H1 (cell line): ENCODE measurements around the gene LIN54. TPM values are rescaled to one million over a fixed set of nuclear protein-coding genes. Genes with fewer than 3 reads are reported as not detected.

Experiments
- CTCF ChIA-PET: fragments of 300-600 bp; sonication (Branson Sonifier 250); formaldehyde crosslinking; loops from one replicate; lab custom pipeline; 2021; ENCODE audit not compliant: partially characterized antibody; lab: Charles Lee
- POLR2A ChIA-PET: fragments of 300-600 bp; sonication (Branson Sonifier 250); formaldehyde crosslinking; loops from one replicate; lab custom pipeline; 2021; ENCODE audit warnings: inconsistent platforms; ENCODE audit not compliant: partially characterized antibody; lab: Charles Lee
- DNase-seq, 2 experiments: peaks; one replicate each; pipeline versions ENCODE4 v3.0.0 to v3.0.0-alpha.2; 2010 to 2022; ENCODE audit warnings: low spot score in 2 of 2, low read depth in 1 of 2, mixed read lengths in 1 of 2
- FAIRE-seq: peaks from 2 replicates; lab custom pipeline; 2011; peaks lifted over from hg19 to GRCh38; lab: Jason Lieb, UNC
- H2AFZ ChIP-seq: 2 replicates; pipeline ENCODE4 v1.8.1; 2012; ENCODE audit warnings: low read length, inconsistent platforms
- H2AK5ac ChIP-seq: 2 replicates; pipeline ENCODE4 v1.6.1; 2013; ENCODE audit warnings: low read depth, low read length
- H2BK120ac ChIP-seq: replicated peaks from 2 replicates; pipeline ENCODE3; 2013; ENCODE audit warnings: low read depth, low read length, inconsistent platforms
- H2BK12ac ChIP-seq: 2 replicates; pipeline ENCODE4 v1.6.1; 2013; ENCODE audit warnings: low read depth, low read length
- H2BK15ac ChIP-seq: 2 replicates; pipeline ENCODE4 v1.6.1; 2013; ENCODE audit warnings: low read length
- H2BK20ac ChIP-seq: 2 replicates; pipeline ENCODE4 v1.6.1; 2013; ENCODE audit warnings: low read length
- H2BK5ac ChIP-seq: 2 replicates; pipeline ENCODE4 v1.6.1; 2013; ENCODE audit warnings: low read depth, low read length
- H3K14ac ChIP-seq: 2 replicates; pipeline ENCODE4 v1.6.1; 2013; ENCODE audit warnings: inconsistent platforms; ENCODE audit not compliant: insufficient read length
- H3K18ac ChIP-seq: 2 replicates; pipeline ENCODE4 v1.6.1; 2013; ENCODE audit warnings: low read length; ENCODE audit errors: extremely low read depth
- H3K23ac ChIP-seq: 2 replicates; pipeline ENCODE4 v1.6.1; 2013; ENCODE audit warnings: inconsistent platforms; ENCODE audit not compliant: insufficient read length
- H3K23me2 ChIP-seq: 2 replicates; pipeline ENCODE4 v1.6.1; 2013; ENCODE audit warnings: low read depth, low read length
- H3K27ac ChIP-seq: 2 replicates; pipeline ENCODE4 v1.6.1; 2011; ENCODE audit warnings: low read depth, low read length, inconsistent platforms
- H3K27me3 ChIP-seq, 4 experiments: replicated peaks in 1 of 4; 1 replicate in 1 of 4; 2 replicates in 3 of 4; pipeline versions ENCODE4 v1.6.1 to v1.8.1; 2011 to 2013; ENCODE audit warnings: low read length in 3 of 4, mild to moderate bottlenecking in 3 of 4, inconsistent platforms in 2 of 4, mixed read lengths in 2 of 4, moderate library complexity in 1 of 4; ENCODE audit not compliant: control insufficient read depth in 3 of 4, insufficient read depth in 3 of 4; ENCODE audit errors: extremely low read depth in 1 of 4
- H3K36me3 ChIP-seq, 4 experiments: 2 replicates each; pipeline versions ENCODE4 v1.6.1 to v1.8.1; 2011 to 2013; ENCODE audit warnings: mild to moderate bottlenecking in 4 of 4, low read length in 3 of 4, moderate library complexity in 2 of 4, control low read depth in 1 of 4, inconsistent platforms in 1 of 4; ENCODE audit not compliant: insufficient read depth in 4 of 4, control insufficient read depth in 2 of 4
- H3K4ac ChIP-seq: replicated peaks from 2 replicates; pipeline ENCODE3; 2013; ENCODE audit warnings: low read length, low read depth, mixed read lengths, inconsistent platforms; ENCODE audit not compliant: insufficient read length
- H3K4me1 ChIP-seq, 4 experiments: replicated peaks in 1 of 4; 1 replicate in 1 of 4; 2 replicates in 3 of 4; pipeline versions ENCODE4 v1.6.1 to v1.8.1; 2011 to 2013; ENCODE audit warnings: low read length in 3 of 4, inconsistent platforms in 2 of 4, mixed read lengths in 1 of 4; ENCODE audit not compliant: insufficient read depth in 4 of 4, control insufficient read depth in 3 of 4
- H3K4me2 ChIP-seq, 2 experiments: 2 replicates each; pipeline versions ENCODE4 v1.6.1 to v1.8.1; 2011 to 2013; ENCODE audit warnings: low read depth in 2 of 2, low read length in 2 of 2, control low read depth in 1 of 2, inconsistent platforms in 1 of 2, mild to moderate bottlenecking in 1 of 2; ENCODE audit not compliant: insufficient read depth in 1 of 2
- H3K4me3 ChIP-seq, 4 experiments: fragments of 200-600, 300-600 bp in 1 of 4; sonication (generic), shearing (Covaris generic), sonication (Bioruptor Twin) in 1 of 4; 2 replicates each; pipeline versions ENCODE4 v1.5.1 to v1.8.1; 2011 to 2016; ENCODE audit warnings: low read length in 4 of 4, low read depth in 3 of 4, control low read depth in 2 of 4, inconsistent platforms in 2 of 4, mild to moderate bottlenecking in 2 of 4, mixed read lengths in 1 of 4, moderate library complexity in 1 of 4; ENCODE audit not compliant: insufficient read depth in 2 of 4; ENCODE audit errors: extremely low read depth in 1 of 4
- H3K56ac ChIP-seq: replicated peaks from 2 replicates; pipeline ENCODE3; 2013; ENCODE audit warnings: low read depth, mild to moderate bottlenecking, mixed read lengths, low read length, inconsistent platforms; ENCODE audit not compliant: insufficient read length
- H3K79me1 ChIP-seq: 2 replicates; pipeline ENCODE4 v1.6.1; 2013; ENCODE audit warnings: low read depth, low read length, control low read depth
- H3K79me2 ChIP-seq, 2 experiments: 2 replicates each; pipeline versions ENCODE4 v1.6.1 to v1.8.1; 2012 to 2013; ENCODE audit warnings: low read length in 2 of 2, mild to moderate bottlenecking in 2 of 2, inconsistent platforms in 1 of 2; ENCODE audit not compliant: insufficient read depth in 2 of 2, control insufficient read depth in 1 of 2
- H3K9ac ChIP-seq, 4 experiments: replicated peaks in 1 of 4; 1 replicate in 1 of 4; 2 replicates in 3 of 4; pipeline versions ENCODE4 v1.6.1 to v1.8.1; 2011 to 2013; ENCODE audit warnings: low read depth in 3 of 4, low read length in 3 of 4, control low read depth in 2 of 4, mild to moderate bottlenecking in 2 of 4, moderate library complexity in 2 of 4, inconsistent platforms in 1 of 4; ENCODE audit errors: extremely low read depth in 1 of 4
- H3K9me3 ChIP-seq, 2 experiments: 2 replicates each; pipeline versions ENCODE4 v1.6.1 to v1.8.1; 2012 to 2013; ENCODE audit warnings: mild to moderate bottlenecking in 2 of 2, moderate library complexity in 2 of 2, control low read depth in 1 of 2, inconsistent platforms in 1 of 2, low read depth in 1 of 2, low read length in 1 of 2, mixed read lengths in 1 of 2; ENCODE audit not compliant: insufficient read depth in 2 of 2
- H4K20me1 ChIP-seq, 2 experiments: replicated peaks in 1 of 2; 2 replicates each; pipeline versions ENCODE3 to v1.8.1; 2011 to 2013; ENCODE audit warnings: inconsistent platforms in 2 of 2, low read length in 2 of 2, mild to moderate bottlenecking in 1 of 2; ENCODE audit not compliant: insufficient read depth in 2 of 2, control insufficient read depth in 1 of 2
- H4K5ac ChIP-seq: 2 replicates; pipeline ENCODE4 v1.6.1; 2013; ENCODE audit warnings: low read length, low read depth, mixed read lengths, inconsistent platforms; ENCODE audit not compliant: insufficient read length
- H4K8ac ChIP-seq: 2 replicates; pipeline ENCODE4 v1.8.0; 2013; ENCODE audit warnings: mild to moderate bottlenecking, moderate library complexity, low read length, inconsistent platforms; ENCODE audit not compliant: insufficient read depth; ENCODE audit errors: extremely low read depth
- H4K91ac ChIP-seq: replicated peaks from 2 replicates; pipeline ENCODE3; 2013; ENCODE audit warnings: low read length, mixed read lengths, inconsistent platforms; ENCODE audit not compliant: insufficient read length
- BCL11A ChIP-seq, 2 experiments: IDR thresholded peaks; one replicate each; pipeline ENCODE4 v1.6.1; 2011; ENCODE audit warnings: low read depth in 2 of 2, low read length in 2 of 2, mild to moderate bottlenecking in 2 of 2
- RFX5 ChIP-seq: IDR thresholded peaks from 2 replicates; pipeline ENCODE4 v1.6.1; 2011; ENCODE audit warnings: low read depth, low read length, improper control_type of control experiment, borderline replicate concordance
- SAP30 ChIP-seq: fragments of 300-600 bp; sonication (generic); IDR thresholded peaks from 2 replicates; pipeline ENCODE4 v1.7.1; 2012; ENCODE audit warnings: low read length, moderate library complexity, mild to moderate bottlenecking, inconsistent platforms; ENCODE audit not compliant: insufficient read depth, insufficient replicate concordance
- SP4 ChIP-seq: IDR thresholded peaks from 2 replicates; pipeline ENCODE4 v1.6.1; 2012; ENCODE audit warnings: low read length, inconsistent platforms
- SUZ12 ChIP-seq: fragments of 200-600 bp; sonication (generic); IDR thresholded peaks from 2 replicates; pipeline ENCODE4 v1.6.1; 2012; ENCODE audit warnings: mild to moderate bottlenecking, inconsistent platforms, low read length, moderate library complexity, mixed read lengths
- TAF7 ChIP-seq: optimal IDR thresholded peaks from 2 replicates; pipeline ENCODE3; 2011; ENCODE audit warnings: low read depth, mild to moderate bottlenecking, inconsistent platforms, low read length, moderate library complexity, borderline replicate concordance
- WGBS, 2 experiments: shearing (Covaris generic) in 1 of 2; methylation state at CpG; one replicate each; pipeline versions ENCODE4 v1.1.6 to v1.1.7; 2013 to 2015; ENCODE audit warnings: low lambda C conversion rate in 2 of 2, mixed read lengths in 2 of 2, inconsistent platforms in 1 of 2, low coverage in 1 of 2, missing lambda C conversion rate in 1 of 2; ENCODE audit not compliant: insufficient replicate concordance in 2 of 2, insufficient coverage in 1 of 2, insufficient read length in 1 of 2; ENCODE audit errors: extremely low coverage in 1 of 2, missing lambda C conversion rate in 1 of 2; 5-methylcytosine and 5-hydroxymethylcytosine counted together
- polyA plus RNA-seq, 7 experiments: library from polyadenylated mRNA; depleted of rRNA in 3 of 7; stranded (reverse) in 5 of 7; unstranded in 2 of 7; fragments of >200 nt in 5 of 7; fragments of 200-250 nt in 2 of 7; gene quantifications; 1 replicate in 5 of 7; 2 replicates in 1 of 7; 4 replicates in 1 of 7; pipeline versions ENCODE4 v1.2.1 to v1.2.3, GENCODE V29; 2011 to 2013; ENCODE audit warnings: missing spikeins in 2 of 7, mixed read lengths in 2 of 7
- total RNA-seq: library from RNA; stranded (reverse); fragmentation: NEBNext Ultra II Directional; extraction: Animal tissue kit (Norgen Biotek cat#: 25700); gene quantifications from 2 replicates; pipeline ENCODE4 v1.2.1, GENCODE V29; 2021
- TF ChIP-seq, protein P1 (sequence below): IDR thresholded peaks from 2 replicates; pipeline ENCODE4 v1.6.1; 2011; ENCODE audit warnings: low read depth, mild to moderate bottlenecking, low read length; ENCODE audit not compliant: insufficient read depth

Gene LIN54
- total and polyA plus RNA-seq, 2 of the 8 experiments (the other 6 are each of a cell fraction or from before 2014, with no cell fraction given) = 5.7 to 11.1 TPM

DNA sequence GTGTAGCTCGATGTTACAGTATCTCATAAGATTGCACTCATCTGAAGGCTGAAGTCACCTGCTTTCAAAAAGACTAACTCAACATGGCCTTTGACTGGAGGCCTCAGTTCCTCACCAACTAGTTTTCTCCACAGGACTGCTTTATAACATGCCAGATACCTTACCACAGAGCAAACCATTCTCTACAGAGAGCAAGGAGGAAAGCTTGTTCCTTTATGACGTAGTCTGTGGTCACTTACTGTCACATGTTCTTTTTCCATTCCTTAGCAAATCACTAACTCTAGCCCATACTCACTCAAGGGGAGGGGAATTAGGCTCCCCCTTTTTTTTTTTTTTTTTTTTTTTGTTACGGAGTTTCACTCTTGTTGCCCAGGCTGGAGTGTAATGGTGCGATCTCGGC lies 106.9 kb downstream of the LIN54 start:
- H3K27ac ChIP-seq = no peak overlapping the region
- H3K4me3 ChIP-seq = no peak overlapping the region
- no peaks in the 10 kb centered on the region for H3K9me3 ChIP-seq
- peaks cover 2 to 51% (median 18%) of the 10 kb centered on the region in 4 experiments for H3K36me3 ChIP-seq
- no peak overlapping the region for H3K23ac ChIP-seq
- no peak overlapping the region for H2BK15ac ChIP-seq
- WGBS, 2 experiments = 81% methylated on average over 5 of the region's 5 CpGs; no CpG with 5 or more reads in 1 of the 2 experiments
- H3K14ac ChIP-seq = no peak overlapping the region
- H3K79me1 ChIP-seq = no peaks in the 10 kb centered on the region
- H4K20me1 ChIP-seq = peaks cover 0 to 3% of the 10 kb centered on the region in 2 experiments
- H3K9ac ChIP-seq = no peak overlapping the region
- no peaks in the 10 kb centered on the region for H3K27me3 ChIP-seq
- CTCF ChIA-PET = no interaction called here
- peaks cover 12 to 43% of the 10 kb centered on the region in 2 experiments for H3K79me2 ChIP-seq
- no peak for FAIRE-seq
- no peak overlapping the region for H3K4ac ChIP-seq
- H2BK5ac ChIP-seq = no peak overlapping the region
- no peak for DNase-seq
- no peak overlapping the region for H3K18ac ChIP-seq
- no peak overlapping the region for H3K4me2 ChIP-seq
- POLR2A ChIA-PET = interaction anchor here (6.8 kb wide), 1 partner anchor 15 kb away, joined by 86 read pairs; the partner anchor contains the start of gene SEC31A
- peaks cover 8% of the 10 kb centered on the region for H3K23me2 ChIP-seq
- no peak overlapping the region for H4K91ac ChIP-seq
- TF ChIP-seq, protein P1, sequence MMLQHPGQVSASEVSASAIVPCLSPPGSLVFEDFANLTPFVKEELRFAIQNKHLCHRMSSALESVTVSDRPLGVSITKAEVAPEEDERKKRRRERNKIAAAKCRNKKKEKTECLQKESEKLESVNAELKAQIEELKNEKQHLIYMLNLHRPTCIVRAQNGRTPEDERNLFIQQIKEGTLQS = no peak
- TF ChIP-seq SAP30 (no peak), RFX5 (no peak), SUZ12 (no peak), SP4 (no peak), TAF7 (no peak), BCL11A (IDR thresholded peaks at IDR 0.05; ENCODE audit: low read depth in 2 of 2, low read length in 2 of 2) (no peak)
- TF ChIP-seq, all 59 proteins: peak for 0
- no peak overlapping the region for H2BK120ac ChIP-seq
- H4K8ac ChIP-seq = no peak overlapping the region
- no peak overlapping the region for H2AFZ ChIP-seq
- no peak overlapping the region for H2BK12ac ChIP-seq
- H3K4me1 ChIP-seq = no peaks in the 10 kb centered on the region
- no peak overlapping the region for H2AK5ac ChIP-seq
- H3K56ac ChIP-seq = no peak overlapping the region
- H2BK20ac ChIP-seq = no peak overlapping the region
- H4K5ac ChIP-seq = no peak overlapping the region
